Esophagus squamous epithelium (tissue), 5 donors: Measurements from ENCODE around the gene GRIN2C. TPM values are rescaled to one million over a fixed set of nuclear protein-coding genes. Genes with fewer than 3 reads are reported as not detected.
"Not testable (repeated sequence)": the region's sequence is repeated elsewhere in the genome, so short reads cannot be mapped to it uniquely, and the experiment has no call there.

Source experiments
- DNase-seq: peaks from one replicate; lab custom pipeline; 2025; lab: John Stamatoyannopoulos, UW
- H3K27ac ChIP-seq, 4 donors: fragments of 200-600 bp; sonication (generic); one replicate each; pipeline ENCODE4 v1.5.1; 2016 to 2019; ENCODE audit warnings: mild to moderate bottlenecking in 1 of 4
- H3K27me3 ChIP-seq, 4 donors: fragments of 200-600 bp; sonication (generic); 1 replicate in 3 of 4; 2 replicates in 1 of 4; pipeline versions ENCODE4 v1.5.1 to v1.6.0; 2017 to 2021; ENCODE audit warnings: antibody characterized with exemption in 1 of 4
- H3K36me3 ChIP-seq, 3 donors: fragments of 200-600 bp; sonication (generic); one replicate each; pipeline ENCODE4 v1.5.1; 2016 to 2019
- H3K4me1 ChIP-seq, 3 donors: fragments of 200-600 bp; sonication (generic); one replicate each; pipeline ENCODE4 v1.5.1; 2017 to 2019
- H3K4me3 ChIP-seq, 4 donors: fragments of 200-600 bp; sonication (generic); 1 replicate in 3 of 4; 2 replicates in 1 of 4; pipeline ENCODE4 v1.5.1; 2016 to 2019; ENCODE audit warnings: mild to moderate bottlenecking in 2 of 4, moderate library complexity in 1 of 4
- H3K9me3 ChIP-seq, 3 donors: fragments of 200-600 bp; sonication (generic); one replicate each; pipeline ENCODE4 v1.5.1; 2016 to 2019
- POLR2A ChIP-seq, 4 donors: fragments of 450-650 bp; IDR thresholded peaks; one replicate each; pipeline ENCODE4 v1.6.1; 2017; ENCODE audit warnings: antibody characterized with exemption in 4 of 4, mild to moderate bottlenecking in 4 of 4, moderate library complexity in 3 of 4
- WGBS, 2 donors: methylation state at CpG; one replicate each; pipeline ENCODE4 v1.1.5; 2018; 5-methylcytosine and 5-hydroxymethylcytosine counted together
- intact Hi-C: fragments of 100-400 bp; cut with DNase I; formaldehyde crosslinking; loops from one replicate; pipeline ENCODE4 v1.15.0; 2022
- total RNA-seq, 4 donors: library from RNA; depleted of rRNA; stranded (reverse); fragments of >200 nt; gene quantifications; one replicate each; pipeline ENCODE4 v1.1.0, GENCODE V29; 2016
- TF ChIP-seq, protein P1 (sequence below), 6 experiments: fragments of 450-650 bp in 4 of 6; fragments of 200-600 bp in 2 of 6; sonication (generic) in 2 of 6; IDR thresholded peaks; one replicate each; pipeline ENCODE4 v1.5.1; 2016 to 2019; ENCODE audit warnings: antibody characterized with exemption in 6 of 6, mild to moderate bottlenecking in 4 of 6, moderate library complexity in 4 of 6
- donor health status: DM: yes; HTN: yes; CAD: no.

The GRIN2C gene
- total RNA-seq, 4 donors from 2014 or later = 0.13 to 4.6 (median 0.19) TPM; not detected in 1

DNA sequence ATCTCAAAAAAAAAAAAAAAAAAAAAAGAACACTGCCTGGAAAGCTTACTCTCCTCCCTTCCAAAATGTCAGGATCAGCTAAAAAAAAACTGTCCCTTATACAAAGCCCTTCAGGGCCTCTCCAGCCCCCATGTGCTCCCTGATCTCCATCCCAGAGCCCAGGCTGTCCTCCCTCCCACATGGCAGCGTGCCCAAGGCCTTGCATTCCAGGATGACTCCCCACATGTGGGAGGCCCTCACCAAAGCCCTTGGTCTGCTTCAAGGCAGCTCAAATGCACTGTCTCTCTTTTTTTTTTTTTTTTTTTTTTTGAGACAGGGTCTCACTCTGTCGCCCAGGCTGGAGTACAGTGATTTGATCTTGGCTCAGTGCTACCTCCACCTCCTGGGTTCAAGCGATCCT, 10.8 kb upstream of the GRIN2C start:
- H3K36me3 ChIP-seq = peaks cover 0 to 12% (median 0%) of the 10 kb centered on the region in 3 donors
- no peak overlapping the region for H3K27ac ChIP-seq
- H3K4me1 ChIP-seq = peaks cover 7 to 28% (median 18%) of the 10 kb centered on the region in 3 donors
- no peaks in the 10 kb centered on the region for H3K9me3 ChIP-seq
- TF ChIP-seq, protein P1, sequence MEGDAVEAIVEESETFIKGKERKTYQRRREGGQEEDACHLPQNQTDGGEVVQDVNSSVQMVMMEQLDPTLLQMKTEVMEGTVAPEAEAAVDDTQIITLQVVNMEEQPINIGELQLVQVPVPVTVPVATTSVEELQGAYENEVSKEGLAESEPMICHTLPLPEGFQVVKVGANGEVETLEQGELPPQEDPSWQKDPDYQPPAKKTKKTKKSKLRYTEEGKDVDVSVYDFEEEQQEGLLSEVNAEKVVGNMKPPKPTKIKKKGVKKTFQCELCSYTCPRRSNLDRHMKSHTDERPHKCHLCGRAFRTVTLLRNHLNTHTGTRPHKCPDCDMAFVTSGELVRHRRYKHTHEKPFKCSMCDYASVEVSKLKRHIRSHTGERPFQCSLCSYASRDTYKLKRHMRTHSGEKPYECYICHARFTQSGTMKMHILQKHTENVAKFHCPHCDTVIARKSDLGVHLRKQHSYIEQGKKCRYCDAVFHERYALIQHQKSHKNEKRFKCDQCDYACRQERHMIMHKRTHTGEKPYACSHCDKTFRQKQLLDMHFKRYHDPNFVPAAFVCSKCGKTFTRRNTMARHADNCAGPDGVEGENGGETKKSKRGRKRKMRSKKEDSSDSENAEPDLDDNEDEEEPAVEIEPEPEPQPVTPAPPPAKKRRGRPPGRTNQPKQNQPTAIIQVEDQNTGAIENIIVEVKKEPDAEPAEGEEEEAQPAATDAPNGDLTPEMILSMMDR (IDR thresholded peaks at IDR 0.05) = no peak
- no peak for TF ChIP-seq POLR2A (IDR thresholded peaks at IDR 0.05)
- no peak overlapping the region for H3K4me3 ChIP-seq
- no peaks in the 10 kb centered on the region for H3K27me3 ChIP-seq
- DNase-seq = no peak
- intact Hi-C loops = no loop called here
- WGBS, 2 donors = 73 to 75% methylated on average over 2 to 3 of the region's 3 CpGs

- peaks cover 0 to 12% (median 0%) of the 10 kb centered on the region in 3 donors for H3K36me3 ChIP-seq
- H3K4me1 ChIP-seq = peaks cover 7 to 28% (median 18%) of the 10 kb centered on the region in 3 donors
- H3K9me3 ChIP-seq, intact Hi-C loops, H3K4me3 ChIP-seq, H3K27ac ChIP-seq, H3K27me3 ChIP-seq, DNase-seq: not testable (repeated sequence)
- WGBS, 2 donors = no CpG with 5 or more reads among the region's 9 CpGs
Measured at GRCh38 chr17:74870028-74870427, 10.3 kb upstream of the GRIN2C start.

DNA sequence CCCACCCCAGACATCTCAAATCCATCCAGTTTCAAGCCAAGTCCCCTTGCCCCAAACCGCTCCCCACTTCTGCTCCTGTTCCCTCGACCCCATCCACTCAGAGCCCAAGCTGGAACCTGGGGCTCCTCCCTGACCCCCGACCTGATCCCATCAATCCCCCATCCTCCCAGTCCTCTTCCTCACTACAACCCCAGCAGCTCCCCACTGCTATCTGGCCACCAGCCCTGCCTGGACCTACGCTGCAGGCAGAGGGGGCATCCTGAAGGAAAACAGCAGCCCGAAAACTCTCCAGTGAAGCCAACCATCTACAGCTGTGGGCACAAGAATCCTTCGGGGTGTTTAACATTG, 9.2 kb upstream of the GRIN2C start:
- peaks cover 0 to 20% (median 0%) of the 10 kb centered on the region in 3 donors for H3K36me3 ChIP-seq
- TF ChIP-seq, protein P1 (IDR thresholded peaks at IDR 0.05) = no peak
- TF ChIP-seq POLR2A (IDR thresholded peaks at IDR 0.05) = no peak
- no peak for DNase-seq
- H3K9me3 ChIP-seq = no peaks in the 10 kb centered on the region
- H3K27ac ChIP-seq = no peak overlapping the region
- intact Hi-C loops = no loop called here
- no peak overlapping the region for H3K4me3 ChIP-seq
- no peaks in the 10 kb centered on the region for H3K27me3 ChIP-seq
- peaks cover 7 to 28% (median 17%) of the 10 kb centered on the region in 3 donors for H3K4me1 ChIP-seq
- WGBS, 2 donors = 79 to 84% methylated on average over 5 to 6 of the region's 6 CpGs

DNA sequence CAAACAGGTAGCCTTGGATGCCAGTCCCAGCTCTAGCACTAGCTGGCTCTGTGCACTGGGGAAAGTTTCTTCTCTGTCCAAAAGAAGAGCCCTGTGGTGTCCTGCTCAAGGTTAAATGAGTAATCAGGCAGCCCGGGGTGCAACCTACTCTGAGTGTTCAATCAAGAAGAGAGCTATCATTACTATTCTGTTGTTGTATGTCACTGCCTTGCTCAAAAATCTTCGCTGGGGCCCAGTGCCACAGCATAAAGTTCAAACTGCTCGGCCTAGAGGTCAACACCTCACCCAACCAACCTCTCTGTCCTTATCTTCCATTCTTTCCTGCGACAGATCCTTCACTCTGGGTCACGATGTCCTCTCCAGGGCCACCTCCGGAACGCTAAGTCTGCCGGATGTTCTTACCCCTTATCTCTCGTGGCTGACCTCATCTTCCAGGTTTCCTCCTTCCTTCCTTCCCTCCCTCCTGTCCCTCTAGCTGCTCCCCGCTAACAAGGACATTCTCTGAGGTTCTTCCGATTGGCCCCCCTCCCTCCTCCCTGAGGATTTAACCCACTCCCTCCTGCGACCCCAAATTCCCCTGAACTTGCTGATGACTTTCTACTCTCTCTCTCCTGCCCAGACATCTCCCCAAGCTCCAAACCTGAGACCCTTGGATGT, 8.7 kb upstream of the GRIN2C start:
- TF ChIP-seq POLR2A (IDR thresholded peaks at IDR 0.05) = no peak
- TF ChIP-seq, protein P1 (IDR thresholded peaks at IDR 0.05) = no peak
- Histone ChIP-seq H3K27ac (no peak overlapping the region), H3K9me3 (no peaks in the 10 kb centered on the region)

GRCh38 chr17:74866198-74866835, 6.6 kb upstream of the GRIN2C start:
- no peak overlapping the region for H3K4me3 ChIP-seq
- no peaks in the 10 kb centered on the region for H3K9me3 ChIP-seq
- no CpG with 5 or more reads among the region's 19 CpGs for WGBS, 2 donors
- intact Hi-C loops = no loop called here
- no peak for TF ChIP-seq POLR2A (IDR thresholded peaks at IDR 0.05)
- TF ChIP-seq, protein P1 (IDR thresholded peaks at IDR 0.05) = no peak
- peaks cover 0 to 22% (median 5%) of the 10 kb centered on the region in 4 donors for H3K27me3 ChIP-seq
- no peak overlapping the region for H3K27ac ChIP-seq
- H3K36me3 ChIP-seq = peaks cover 0 to 35% (median 0%) of the 10 kb centered on the region in 3 donors
- H3K4me1 ChIP-seq = peaks cover 9 to 20% (median 10%) of the 10 kb centered on the region in 3 donors
- no peak for DNase-seq

More for the DNA sequence above, 8.7 kb upstream of the GRIN2C start:
- H3K27me3 ChIP-seq = peaks cover 0 to 1% (median 0%) of the 10 kb centered on the region in 4 donors
- peaks cover 0 to 25% (median 0%) of the 10 kb centered on the region in 3 donors for H3K36me3 ChIP-seq
- H3K4me3 ChIP-seq = no peak overlapping the region
- peaks cover 7 to 24% (median 15%) of the 10 kb centered on the region in 3 donors for H3K4me1 ChIP-seq
- intact Hi-C loops = no loop called here
- no peak for DNase-seq
- 81 to 82% methylated on average over 11 to 12 of the region's 12 CpGs for WGBS, 2 donors
